GM18511 (cell line): ENCODE results near the gene RAB10.
"Not testable (repeated sequence)": the region's sequence is repeated elsewhere in the genome, so short reads cannot be mapped to it uniquely, and the experiment has no call there.

Source experiments
- ATAC-seq: cut with Tn5 transposase; IDR thresholded peaks from one replicate; pipeline ENCODE4 v1.9.1; 2021; ENCODE audit warnings: mild to moderate bottlenecking, moderate library complexity; ENCODE audit not compliant: unreplicated experiment

Gene RAB10

GRCh38 chr2:26144953-26145680, 111.2 kb downstream of the RAB10 start:
- no peak for ATAC-seq

GRCh38 chr2:26148501-26148900, 114.6 kb downstream of the RAB10 start:
- no peak for ATAC-seq

GRCh38 chr2:26150243-26150642, 116.4 kb downstream of the RAB10 start:
- ATAC-seq, result no peak

- no peak for ATAC-seq
These were observed 123.7 kb downstream of the RAB10 start for GRCh38 chr2:26157580-26157979.

- no peak for ATAC-seq
These were observed 128.0 kb downstream of the RAB10 start for GRCh38 chr2:26161926-26162325.

- ATAC-seq, result no peak
These were observed 129.1 kb downstream of the RAB10 start for GRCh38 chr2:26162963-26163362.

GRCh38 chr2:26164231-26164630, 130.3 kb downstream of the RAB10 start:
- no peak for ATAC-seq

- ATAC-seq, result no peak
These were observed 130.8 kb downstream of the RAB10 start for GRCh38 chr2:26164641-26165211.

- ATAC-seq, result no peak
These were observed 131.5 kb downstream of the RAB10 start for GRCh38 chr2:26165403-26165802.

- ATAC-seq, result not testable (repeated sequence)
These were observed 132.7 kb downstream of the RAB10 start for GRCh38 chr2:26166541-26166940.

GRCh38 chr2:26168785-26169184, 134.9 kb downstream of the RAB10 start:
- ATAC-seq, result no peak

- ATAC-seq, result no peak
These were observed 135.3 kb downstream of the RAB10 start for GRCh38 chr2:26169226-26169625.

- no peak for ATAC-seq
These were observed 136.0 kb downstream of the RAB10 start for GRCh38 chr2:26169681-26170414.

GRCh38 chr2:26170795-26171194, 136.9 kb downstream of the RAB10 start:
- ATAC-seq, result no peak

- no peak for ATAC-seq
These were observed 138.4 kb downstream of the RAB10 start for GRCh38 chr2:26172189-26172870.

GRCh38 chr2:26172871-26173775, 139.2 kb downstream of the RAB10 start, which contains the start of gene GAREM2:
TSS of gene GAREM2 (plus strand) at chr2:26173088. CDS start at chr2:26173221, 133 bp downstream.
- no peak for ATAC-seq

- no peak for ATAC-seq
These were observed 140.0 kb downstream of the RAB10 start for GRCh38 chr2:26173776-26174482.

- ATAC-seq, result no peak
These were observed 141.0 kb downstream of the RAB10 start for GRCh38 chr2:26174691-26175465.
